HG03558 (cell line): Measurements from ENCODE around the gene ERC1.

Experiments used
- ATAC-seq: cut with Tn5 transposase; IDR thresholded peaks from one replicate; pipeline ENCODE4 v1.9.1; 2021; ENCODE audit warnings: moderate number of reproducible peaks; ENCODE audit not compliant: unreplicated experiment; ENCODE audit errors: extremely low read depth

The ERC1 gene

DNA sequence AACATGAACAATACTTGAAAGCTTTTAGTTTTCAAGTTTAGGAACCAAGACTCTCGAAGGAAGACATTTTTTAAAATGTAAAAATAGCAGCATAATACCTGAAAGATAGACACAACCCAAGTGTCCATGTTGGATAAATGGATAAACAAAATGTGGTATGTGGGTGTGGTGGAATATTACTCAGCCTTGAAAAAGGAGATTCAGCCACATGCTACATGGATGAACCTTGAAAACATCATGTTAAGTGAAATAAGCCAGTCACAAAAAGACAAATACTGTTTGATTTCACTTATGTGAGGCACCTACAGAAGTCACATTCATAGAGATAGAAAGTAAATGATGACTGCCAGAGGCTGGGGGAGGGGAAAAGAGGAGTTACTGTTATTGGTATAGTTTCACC lies 374.7 kb downstream of the ERC1 start:
- ATAC-seq, result no peak

DNA sequence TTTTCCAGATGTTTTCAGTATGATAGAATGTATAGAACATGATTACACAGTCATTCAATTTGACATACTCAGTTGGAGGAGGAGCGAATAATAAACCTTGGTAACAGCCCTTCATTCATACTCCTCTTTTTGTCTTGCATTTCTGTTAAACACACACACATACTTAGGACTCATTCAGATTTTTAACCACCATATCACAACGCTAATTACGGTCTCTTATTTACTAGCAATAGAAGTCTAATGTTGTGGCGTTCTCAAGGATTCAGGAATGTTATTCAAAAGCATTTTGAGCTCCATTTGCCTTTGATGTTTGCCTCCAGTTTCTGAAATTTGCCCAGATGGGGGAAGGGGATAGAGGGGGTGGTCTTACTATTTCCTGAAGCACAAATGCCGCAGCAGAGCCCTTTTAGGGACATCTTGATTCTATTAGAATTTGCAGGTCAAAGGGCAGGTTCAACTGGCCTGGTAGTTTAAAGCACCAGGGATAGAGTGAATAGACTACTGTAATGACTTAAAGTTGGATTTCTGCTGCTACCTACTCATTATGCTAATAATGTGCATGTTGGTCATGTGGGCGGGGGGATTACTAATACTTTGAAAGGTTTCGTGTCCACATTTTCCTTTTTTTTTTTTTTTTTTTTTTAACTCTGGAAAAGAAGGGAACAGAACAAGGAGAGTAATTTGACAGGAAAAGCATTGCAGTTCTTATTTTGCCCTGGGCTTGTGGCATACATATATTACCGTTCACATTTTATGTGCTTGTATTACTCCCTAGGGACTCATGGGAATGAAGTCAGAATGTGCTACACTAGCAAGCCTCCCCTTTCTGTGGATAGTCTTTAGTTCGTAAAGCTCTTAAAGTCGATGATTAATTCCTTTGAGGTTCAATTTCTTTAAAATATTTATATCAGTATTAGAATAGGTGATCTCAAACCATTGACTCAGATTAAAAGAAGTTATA lies 376.6 kb downstream of the ERC1 start:
- no peak for ATAC-seq

DNA sequence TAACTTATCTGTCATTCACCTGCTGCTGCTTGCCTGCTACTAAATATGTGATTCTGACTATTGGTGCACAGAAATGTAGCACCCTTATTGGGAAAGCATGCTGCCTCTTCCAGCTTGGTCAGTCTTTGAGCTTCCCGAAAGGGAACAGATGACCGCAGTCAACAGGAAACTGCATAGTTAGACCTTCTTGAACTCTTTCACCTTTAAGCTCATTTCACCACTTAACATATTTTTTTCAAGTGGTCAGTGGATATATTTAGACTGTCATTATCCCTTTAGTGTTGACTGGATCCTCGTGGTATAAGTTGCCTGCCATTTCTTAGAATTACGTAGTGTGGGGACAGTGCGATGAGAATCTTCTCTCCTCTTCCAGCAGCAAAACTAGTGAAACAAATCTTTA lies 378.4 kb downstream of the ERC1 start:
- no peak for ATAC-seq

DNA sequence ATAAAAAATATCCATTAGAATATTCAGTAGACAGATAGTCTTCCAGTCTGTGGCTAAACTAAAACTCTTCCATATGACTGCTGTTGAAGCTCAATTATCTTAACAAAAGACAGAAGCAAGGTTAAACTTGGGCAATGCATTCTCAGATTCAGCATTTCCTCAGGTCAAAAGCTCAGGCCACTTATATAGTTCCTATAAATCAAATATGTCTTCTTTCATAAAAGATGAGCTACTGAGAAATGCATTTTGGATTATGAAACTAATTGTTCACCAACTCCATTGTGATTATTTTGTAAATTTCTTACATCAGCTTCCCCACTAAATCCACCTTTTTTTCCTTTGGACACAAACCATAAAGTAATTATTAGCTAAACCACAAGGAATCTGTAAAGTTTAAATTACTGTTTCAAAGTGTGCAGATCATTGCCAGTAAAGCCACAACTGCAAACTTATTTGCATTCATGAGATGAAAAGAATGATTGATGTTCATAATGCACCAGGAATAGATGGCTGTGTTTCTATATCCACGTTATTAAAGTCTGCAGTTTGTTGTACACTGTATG lies 379.0 kb downstream of the ERC1 start:
- ATAC-seq, result no peak

DNA sequence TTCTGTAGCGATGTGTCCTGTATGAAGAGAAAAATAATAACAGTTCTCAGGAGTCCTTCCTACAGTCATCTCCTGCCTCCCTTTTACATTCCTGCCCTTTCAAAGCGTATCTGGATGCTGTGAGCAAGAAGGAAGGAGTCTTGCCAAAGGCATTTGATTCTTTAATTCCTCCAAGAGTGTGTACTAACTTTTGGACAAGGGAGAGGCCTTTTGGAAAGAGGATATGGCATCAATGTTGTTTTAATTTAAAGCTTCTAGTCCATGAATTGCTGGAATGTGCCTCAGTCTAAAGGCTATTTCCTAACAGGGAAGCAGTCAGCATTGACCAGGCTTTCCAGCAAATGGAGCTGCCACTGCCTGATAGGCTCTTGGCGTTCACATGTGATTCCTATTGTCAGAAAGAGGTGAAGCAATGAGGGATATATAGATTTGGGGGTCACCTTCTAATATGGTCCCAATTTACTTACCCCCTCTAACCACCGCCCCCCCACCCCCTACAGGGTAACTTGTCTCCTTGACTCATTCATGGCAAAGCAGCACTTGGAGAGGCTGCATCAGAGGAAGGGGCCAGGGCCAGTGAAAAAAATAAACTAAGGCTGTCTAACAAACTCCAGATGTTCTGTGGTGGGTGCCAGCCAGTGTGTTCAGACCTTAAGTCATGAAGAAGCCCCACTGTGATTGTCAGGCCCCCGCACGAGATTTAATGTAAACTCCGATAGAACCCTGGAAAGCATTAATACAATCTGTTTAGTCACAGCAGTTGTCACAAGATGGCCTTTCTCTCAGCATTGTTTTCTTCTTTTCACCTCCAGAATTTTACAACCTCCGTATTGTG lies 383.1 kb downstream of the ERC1 start:
- ATAC-seq, result no peak

DNA sequence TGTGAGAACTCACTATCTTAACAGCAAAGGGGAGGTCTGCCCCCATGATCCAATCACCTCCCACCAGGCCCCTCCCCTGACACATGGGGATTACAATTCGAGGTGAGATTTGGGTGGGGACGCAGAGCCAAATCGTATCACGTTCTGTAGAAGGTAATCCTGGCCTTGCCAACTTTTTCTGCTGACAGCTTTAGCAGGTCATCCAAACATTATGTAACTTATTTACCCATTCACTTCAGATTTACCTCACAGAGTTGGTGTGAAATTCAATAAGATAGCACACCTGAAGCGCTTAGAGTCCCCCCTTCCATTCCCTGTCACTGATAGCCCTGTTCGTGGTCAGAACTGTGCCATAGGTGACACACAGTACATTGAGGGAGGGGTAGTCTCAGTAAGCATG lies 384.3 kb downstream of the ERC1 start:
- no peak for ATAC-seq

DNA sequence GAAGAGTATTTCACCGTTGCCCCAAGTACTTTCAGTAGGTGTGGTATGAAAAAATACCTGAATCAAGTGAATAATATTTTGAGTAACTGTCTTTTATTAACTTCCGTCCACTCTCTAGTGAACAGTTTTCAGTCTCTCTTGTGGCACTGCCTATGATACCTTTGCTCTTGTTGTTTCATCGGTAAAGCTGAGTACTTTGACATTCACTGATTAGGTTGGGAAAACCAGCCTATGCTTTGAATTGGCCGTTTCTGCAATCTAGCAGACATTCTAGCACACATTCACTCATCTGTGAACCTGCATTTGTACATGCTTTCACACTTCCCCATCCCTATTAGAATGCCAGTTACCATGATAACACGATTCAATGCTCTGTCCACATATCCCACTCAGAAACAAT lies 386.1 kb downstream of the ERC1 start:
- no peak for ATAC-seq

DNA sequence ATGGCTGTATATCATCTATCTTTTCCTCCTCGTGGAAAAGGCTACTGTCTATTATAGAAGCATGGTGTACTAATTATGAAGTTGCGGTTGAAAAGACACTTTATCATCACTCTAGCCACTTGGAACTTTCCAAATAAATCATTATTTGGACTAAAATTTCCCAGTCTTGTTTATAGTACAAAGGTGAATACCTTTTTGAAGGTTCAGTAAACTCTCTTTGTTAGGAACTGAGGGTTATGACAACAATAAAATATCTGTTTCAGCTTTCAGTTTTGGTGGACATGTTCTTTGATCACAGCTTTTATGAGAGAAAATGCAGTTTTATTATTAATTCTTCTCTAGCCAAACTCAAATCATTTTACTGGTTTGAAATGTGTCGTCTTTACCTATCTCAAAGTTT lies 386.7 kb downstream of the ERC1 start:
- no peak for ATAC-seq

DNA sequence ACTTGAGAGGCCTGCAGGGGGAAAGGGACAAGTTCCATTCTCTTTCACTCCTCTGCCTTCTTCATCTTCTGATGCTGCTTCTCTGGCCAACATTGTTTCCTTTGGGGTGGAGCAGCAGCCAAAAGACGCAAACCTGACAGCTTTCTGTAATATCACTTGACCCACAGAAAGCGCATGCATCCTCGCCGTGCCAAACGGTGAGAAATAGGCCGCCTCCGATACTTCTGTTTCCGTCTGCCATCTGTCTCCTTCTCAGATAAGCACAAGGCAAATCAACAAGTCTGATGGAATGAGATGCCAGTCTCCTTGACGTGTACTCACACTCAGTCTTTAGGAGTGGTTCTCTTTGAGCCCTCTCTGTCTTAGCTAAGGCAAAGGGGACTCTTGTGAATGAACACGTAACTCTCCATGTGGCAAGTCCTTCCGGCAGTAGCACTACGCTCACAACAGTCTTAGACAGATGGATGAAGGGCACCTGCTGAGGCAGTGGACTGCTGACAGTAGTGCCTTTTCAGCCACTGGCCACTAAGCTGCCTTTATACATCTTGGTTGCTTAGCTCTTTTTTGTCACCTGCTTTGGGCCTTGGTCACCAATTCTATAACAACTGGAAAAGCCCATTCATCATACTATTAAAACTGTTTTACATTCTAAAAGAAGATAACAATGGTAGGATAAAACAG lies 389.3 kb downstream of the ERC1 start:
- ATAC-seq, result no peak

DNA sequence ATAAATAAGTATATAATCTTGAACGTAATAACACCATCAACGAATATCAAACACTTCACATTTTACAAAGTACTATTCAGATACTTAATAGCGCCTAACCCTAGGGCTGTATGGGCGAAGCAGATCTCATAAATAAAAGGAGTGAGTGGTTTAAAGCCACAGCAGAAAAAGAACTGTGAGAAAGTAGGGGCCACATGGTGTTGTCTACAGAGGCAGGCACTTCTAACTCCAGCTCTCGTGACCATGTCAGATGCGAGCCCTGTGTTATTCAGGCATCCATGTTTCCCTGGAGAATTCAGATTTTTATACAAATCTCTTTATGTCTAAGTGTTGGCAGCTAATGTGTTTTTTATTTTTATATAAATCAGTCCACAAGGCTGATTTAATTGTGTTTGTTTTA lies 391.1 kb downstream of the ERC1 start:
- no peak for ATAC-seq

DNA sequence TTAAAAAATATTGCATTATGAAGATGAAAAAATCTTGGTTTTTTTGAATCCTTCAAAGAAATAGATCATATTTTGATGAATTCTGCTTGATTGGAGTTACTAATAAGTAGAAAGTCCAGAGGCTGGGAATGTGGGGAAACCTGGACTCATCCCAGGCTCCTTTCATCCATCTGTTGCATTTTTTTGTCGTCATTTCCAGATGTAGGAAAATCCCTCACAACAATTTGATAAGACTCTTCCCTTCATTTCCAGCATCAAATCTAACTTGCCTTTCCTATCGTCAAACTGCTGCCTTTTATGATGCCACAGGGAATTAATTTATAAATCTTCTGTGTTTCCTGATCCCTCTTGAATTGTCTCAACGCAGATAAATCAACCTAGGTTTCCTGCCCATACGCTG lies 391.8 kb downstream of the ERC1 start:
- ATAC-seq, result no peak

DNA sequence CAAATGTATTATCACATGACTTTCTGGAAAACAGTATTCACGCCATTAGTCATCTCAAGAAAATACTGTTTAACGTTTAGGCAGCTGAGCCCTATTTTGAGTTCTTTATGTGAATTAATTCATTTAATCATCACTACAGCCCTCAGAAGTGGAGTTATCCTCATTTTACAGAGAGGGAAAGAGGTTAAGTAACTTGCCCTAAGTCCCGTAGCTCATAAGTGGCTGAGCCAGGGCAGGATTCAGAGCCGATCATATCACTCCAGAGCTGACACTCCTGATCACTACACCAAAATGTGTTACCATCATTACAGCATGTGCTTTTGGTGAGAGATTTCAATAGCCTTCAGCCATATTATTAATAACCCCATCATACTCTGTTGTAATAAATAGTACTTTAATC lies 392.7 kb downstream of the ERC1 start:
- no peak for ATAC-seq

DNA sequence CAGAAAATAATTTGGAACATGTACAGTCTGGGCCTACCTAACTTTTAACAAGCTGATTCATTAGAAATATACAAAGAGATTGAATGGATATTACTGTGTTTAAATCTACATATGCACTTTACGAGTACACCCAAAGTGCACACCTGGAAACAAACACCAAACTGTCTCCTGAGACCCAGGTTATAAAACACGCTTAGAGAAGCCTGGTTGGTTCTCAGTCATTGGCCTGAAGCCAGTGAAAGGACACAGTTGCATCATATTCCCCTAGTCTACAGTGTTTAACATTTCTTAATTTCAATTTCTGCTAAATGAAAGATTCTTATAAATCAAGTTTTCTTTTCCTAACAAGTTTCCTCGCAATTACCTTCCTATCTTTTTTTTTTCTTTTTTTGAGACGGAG lies 393.9 kb downstream of the ERC1 start:
- ATAC-seq, result no peak

DNA sequence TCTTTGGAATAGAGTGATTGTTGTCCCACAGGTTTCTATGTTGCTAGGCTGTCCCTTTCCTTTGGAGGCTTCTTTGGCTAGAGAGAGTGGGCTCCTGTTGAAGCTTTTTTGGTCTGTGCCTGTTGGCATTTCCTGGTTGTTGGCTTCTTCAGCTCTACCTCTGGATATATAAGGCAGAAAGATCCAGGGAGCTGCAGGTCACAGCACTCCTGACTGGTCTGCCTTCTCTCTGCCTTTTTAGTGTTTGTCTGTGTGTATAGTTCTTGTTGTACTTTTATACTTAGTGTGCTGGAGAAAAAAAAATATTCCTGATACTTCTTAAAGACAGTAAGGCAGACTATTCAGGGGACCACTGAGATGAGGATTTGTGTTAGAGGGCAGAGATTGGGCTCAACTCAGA lies 400.7 kb downstream of the ERC1 start:
- no peak for ATAC-seq

DNA sequence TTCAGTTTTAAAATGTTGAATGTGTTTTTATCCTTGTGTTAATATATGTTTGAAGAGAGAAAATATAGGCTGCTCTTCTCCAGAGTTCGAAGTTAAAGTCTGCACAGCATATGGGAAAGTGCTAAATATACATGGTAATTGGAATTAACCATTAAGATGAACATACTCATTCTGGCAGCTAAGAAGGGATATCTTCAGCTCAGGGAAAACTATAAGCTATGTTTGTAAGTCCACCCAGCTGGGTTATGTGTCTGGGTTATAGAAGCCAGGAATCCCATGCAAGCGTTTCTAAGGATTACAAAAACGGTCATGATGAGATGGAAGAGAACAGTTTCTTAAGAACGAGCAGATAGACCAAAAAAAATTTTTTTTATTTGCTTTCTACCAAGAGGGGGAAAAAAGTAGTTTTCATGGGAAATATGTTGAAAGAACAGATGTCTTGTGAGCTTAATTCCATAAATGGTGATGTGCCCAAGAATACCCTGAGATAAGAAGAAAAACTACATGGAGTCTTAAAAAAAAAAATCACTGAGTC lies 404.5 kb downstream of the ERC1 start:
- ATAC-seq, result no peak

DNA sequence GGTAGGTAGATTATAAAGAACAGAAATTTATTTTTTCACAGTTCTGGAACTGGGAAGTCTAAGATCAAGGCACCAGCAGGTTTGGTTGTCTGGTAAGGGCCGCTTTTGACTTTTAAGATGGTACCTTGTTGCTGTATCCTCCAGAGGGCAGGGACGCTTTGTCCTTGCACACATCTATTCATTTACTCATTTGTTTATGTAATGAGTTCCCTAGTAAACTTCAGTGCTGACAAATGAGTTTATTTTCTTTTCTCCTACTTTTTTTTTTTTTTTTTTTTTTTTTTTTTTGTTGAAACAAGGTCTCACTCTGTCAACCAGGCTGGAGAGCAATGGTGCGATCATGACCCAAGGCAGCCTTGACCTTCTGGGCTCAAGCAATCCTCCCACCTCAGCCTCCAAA lies 407.6 kb downstream of the ERC1 start:
- no peak for ATAC-seq

DNA sequence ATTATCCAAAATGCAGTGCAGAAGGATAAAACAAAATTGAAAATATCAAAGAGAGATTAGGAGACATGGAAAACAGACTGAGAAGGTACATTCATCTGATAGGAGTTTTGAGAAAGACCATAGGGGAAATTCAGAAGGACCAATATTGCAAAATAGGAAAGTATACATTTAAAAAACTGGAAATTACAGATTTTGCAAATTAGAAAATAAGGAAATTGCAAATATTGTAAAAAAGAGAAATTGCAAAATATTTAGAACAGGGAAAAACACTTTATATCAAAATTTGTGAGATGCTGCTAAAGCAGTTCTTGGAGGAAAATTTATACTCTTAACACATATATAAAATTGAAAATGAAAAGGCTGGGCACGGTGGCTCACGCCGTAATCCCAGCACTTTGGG lies 410.9 kb downstream of the ERC1 start:
- no peak for ATAC-seq

DNA sequence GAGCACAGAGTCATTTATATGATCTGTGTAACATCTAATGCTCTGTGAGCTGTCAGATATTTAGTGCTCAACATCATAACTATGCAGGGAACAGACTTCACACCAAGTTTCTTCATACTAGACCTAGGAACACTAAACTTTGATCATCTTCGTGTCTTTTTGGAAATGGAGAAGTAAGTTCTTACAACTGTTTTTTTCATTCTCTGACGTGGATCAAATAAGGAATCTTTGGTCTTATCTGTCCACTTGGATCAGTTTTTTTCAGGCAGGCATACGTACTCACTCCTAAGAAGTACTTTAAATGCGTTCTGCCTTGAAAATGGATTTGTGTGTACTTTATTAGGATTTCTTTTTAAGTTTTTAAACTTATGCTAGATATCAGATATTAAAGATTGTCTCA lies 412.4 kb downstream of the ERC1 start:
- no peak for ATAC-seq

DNA sequence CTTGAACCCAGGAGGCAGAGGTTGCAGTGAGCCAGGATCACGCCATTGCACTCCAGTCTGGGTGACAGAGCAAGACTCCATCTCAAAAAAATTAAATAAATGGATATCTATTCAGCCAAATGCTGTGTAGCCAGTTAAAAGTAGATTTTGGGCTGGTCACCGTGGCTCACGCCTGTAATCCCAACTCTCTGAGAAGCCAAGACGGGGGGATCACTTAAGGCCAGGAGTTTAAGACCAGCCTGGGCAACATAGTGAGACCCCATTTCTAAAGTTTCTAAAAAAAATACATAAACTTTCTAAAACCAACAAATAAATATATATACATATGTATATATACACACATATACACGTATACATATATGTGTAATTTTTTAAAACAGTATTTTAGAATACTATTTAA lies 414.6 kb downstream of the ERC1 start:
- ATAC-seq, result no peak

DNA sequence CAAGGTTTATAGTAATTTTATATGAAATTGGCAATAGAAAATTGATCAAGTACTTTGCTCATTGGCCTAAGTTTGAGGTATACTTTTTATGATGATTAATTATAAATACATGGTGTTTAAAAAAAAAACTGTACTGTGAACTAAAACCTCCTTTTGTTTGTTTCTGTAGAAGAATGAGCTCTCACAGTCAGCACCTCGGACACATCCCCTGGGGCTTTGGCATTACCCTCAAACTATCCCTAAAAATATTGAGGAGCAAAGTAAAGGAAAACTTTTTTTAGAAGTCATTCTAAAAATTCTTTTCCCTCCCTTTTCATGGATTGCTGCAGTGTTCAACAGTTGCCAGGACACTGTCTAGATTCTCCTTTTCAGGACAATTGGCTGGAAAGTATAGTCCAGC lies 419.8 kb downstream of the ERC1 start:
- ATAC-seq, result no peak
